Measurements from ENCODE around the gene VANGL2.

VANGL2 gene

GRCh38 chr1:160465123-160465522, 64.8 kb downstream of the VANGL2 start:
- no peak for DNase-seq

- no peak for DNase-seq
These were observed 66.6 kb downstream of the VANGL2 start for GRCh38 chr1:160466961-160467360.

GRCh38 chr1:160467576-160467975, 67.2 kb downstream of the VANGL2 start:
- DNase-seq, result no peak

GRCh38 chr1:160471253-160471652, 70.9 kb downstream of the VANGL2 start:
- DNase-seq, result no peak

GRCh38 chr1:160472112-160472511, 71.7 kb downstream of the VANGL2 start:
- DNase-seq, result no peak

GRCh38 chr1:160474392-160475242, 74.3 kb downstream of the VANGL2 start:
- no peak for DNase-seq
